GM18520 (cell line): ENCODE data around the gene BCR.

Source experiments
- ATAC-seq: cut with Tn5 transposase; IDR thresholded peaks from one replicate; pipeline ENCODE4 v1.9.1; 2021; ENCODE audit not compliant: unreplicated experiment

BCR gene

GRCh38 chr22:23175817-23176644 is 4.3 kb upstream of the BCR start:
- ATAC-seq, result no peak

- no peak for ATAC-seq
Observed at GRCh38 chr22:23176645-23177027, 3.7 kb upstream of the BCR start.

- no peak for ATAC-seq
Observed at GRCh38 chr22:23177197-23177596, 3.1 kb upstream of the BCR start.

GRCh38 chr22:23178512-23179254 is 1.6 kb upstream of the BCR start:
- ATAC-seq, result no peak

- ATAC-seq, result no peak
Observed at GRCh38 chr22:23179381-23180299, 669 bp upstream of the BCR start.

- ATAC-seq, result no peak
Observed at GRCh38 chr22:23180893-23181720, 798 bp downstream of the BCR start.

- no peak for ATAC-seq
Observed at GRCh38 chr22:23181721-23182308, 1.5 kb downstream of the BCR start.

- no peak for ATAC-seq
Observed at GRCh38 chr22:23182309-23183060, 2.2 kb downstream of the BCR start.

- no peak for ATAC-seq
Observed at GRCh38 chr22:23183061-23183698, 2.9 kb downstream of the BCR start.

GRCh38 chr22:23184100-23184763 is 3.9 kb downstream of the BCR start:
- ATAC-seq, result no peak

GRCh38 chr22:23184764-23185113 is 4.4 kb downstream of the BCR start:
- ATAC-seq, result no peak

GRCh38 chr22:23187211-23187610 is 6.9 kb downstream of the BCR start:
- ATAC-seq, result no peak

GRCh38 chr22:23187871-23188700 is 7.8 kb downstream of the BCR start:
- no peak for ATAC-seq

- no peak for ATAC-seq
Observed at GRCh38 chr22:23190526-23190925, 10.2 kb downstream of the BCR start.

GRCh38 chr22:23192133-23192532 is 11.8 kb downstream of the BCR start:
- no peak for ATAC-seq

GRCh38 chr22:23192558-23192957 is 12.2 kb downstream of the BCR start:
- no peak for ATAC-seq

GRCh38 chr22:23193196-23193827 is 13.0 kb downstream of the BCR start:
- no peak for ATAC-seq
